Superior temporal gyrus (tissue), 1 donor: ENCODE measurements around the gene ATL1.
A peak's percentile ranks its signal among the peaks of the same experiment; 100 is the strongest.
"Not testable (repeated sequence)": the region's sequence is repeated elsewhere in the genome, so short reads cannot be mapped to it uniquely, and the experiment has no call there.

Experiments used
- DNase-seq: peaks from one replicate; pipeline ENCODE4 v3.0.0-alpha.2; 2016; ENCODE audit errors: extremely low spot score

The ATL1 gene

DNA sequence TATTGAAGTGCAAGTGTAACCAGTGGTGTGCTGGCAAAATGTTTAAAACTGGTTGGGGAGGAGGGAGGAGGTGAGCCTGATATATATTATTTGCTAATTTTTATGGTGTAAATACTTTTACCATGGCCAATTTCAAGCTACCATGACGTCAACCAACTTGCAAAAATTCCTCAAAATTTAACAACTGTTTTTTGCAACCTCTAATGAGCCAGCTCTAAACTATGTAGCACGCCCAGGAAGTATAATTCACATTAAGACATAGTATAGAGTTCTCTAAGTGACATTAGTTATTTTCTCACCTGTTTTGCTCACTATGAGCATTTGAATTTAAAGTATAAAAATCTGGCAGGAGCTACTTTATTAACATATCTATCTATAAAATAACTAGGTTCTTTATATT is 41.4 kb downstream of the ATL1 start:
- no peak for DNase-seq

DNA sequence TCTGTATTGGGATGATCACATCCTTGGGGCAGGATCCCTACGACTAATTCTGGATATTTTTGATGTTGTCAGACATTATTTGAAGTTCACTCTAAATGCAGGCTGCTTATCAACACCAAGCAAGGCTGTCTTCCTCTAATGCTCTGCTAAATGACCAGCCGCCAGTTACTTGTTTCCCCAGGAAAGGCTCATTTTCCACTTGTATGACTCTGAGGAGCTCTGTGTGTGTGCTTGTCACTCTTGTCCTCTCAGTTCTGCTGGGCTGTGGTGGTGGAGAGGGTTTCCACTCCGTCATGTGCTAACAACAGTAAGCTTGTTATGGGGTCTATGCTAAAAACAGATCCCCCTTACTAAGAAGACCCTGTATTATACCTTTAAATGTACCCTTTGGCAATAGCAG is 42.1 kb downstream of the ATL1 start:
- no peak for DNase-seq

DNA sequence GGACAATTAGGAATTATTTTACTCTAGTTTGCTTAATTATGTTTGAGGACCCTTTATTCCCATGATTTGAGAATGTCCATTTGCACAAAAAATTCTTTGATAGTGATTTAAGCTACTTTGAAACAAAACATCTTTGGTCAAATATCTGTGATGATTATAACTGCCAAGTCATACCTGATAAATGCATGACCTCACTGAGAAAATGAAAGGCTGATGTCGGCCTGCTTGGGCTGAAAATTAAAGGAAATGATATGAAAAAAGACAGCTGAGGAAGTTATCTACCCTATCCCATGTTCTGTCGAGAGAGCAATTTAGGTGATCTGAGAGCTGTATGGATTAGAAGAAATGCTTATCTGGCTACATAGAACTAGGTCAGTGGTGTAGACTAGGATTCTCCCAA is 43.6 kb downstream of the ATL1 start:
- DNase-seq, result no peak

DNA sequence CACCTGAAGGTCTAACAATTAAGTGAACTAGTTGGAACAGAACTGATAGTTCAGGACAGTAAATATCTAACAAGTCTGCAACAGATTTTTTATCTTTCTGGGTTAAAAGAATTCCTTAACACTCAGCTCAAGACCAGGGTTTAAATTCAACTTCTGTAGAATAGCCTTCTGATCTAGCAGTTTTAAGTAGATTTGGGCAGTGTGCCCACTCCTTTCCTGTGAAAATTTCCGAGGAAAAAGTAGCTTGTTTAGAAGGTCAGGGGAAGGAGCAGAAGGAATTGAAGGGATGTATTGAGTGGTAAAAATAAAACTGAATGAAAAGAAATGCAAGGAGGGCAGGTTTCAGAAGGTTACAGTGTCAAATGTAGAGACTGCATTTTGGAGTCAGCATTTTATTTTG is 45.8 kb downstream of the ATL1 start:
- no peak for DNase-seq

DNA sequence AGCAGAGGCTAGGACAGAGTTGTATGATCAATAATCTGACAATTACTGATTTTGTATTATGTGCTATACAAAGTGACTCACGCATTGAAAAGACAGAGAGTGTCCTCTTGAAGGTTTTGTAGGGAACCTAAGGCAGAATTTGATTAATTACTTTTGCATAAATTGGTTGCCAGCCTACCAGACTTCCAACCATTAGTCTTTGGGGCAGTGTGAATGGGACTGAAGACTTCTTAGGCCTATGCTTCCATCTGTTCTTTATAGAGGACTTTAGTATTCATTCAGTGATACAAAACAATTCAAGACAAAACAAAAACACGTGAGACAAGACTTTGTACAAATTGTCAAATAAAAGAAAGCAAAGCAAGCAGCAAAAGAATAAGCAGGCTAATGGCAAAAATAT is 46.5 kb downstream of the ATL1 start:
- no peak for DNase-seq

DNA sequence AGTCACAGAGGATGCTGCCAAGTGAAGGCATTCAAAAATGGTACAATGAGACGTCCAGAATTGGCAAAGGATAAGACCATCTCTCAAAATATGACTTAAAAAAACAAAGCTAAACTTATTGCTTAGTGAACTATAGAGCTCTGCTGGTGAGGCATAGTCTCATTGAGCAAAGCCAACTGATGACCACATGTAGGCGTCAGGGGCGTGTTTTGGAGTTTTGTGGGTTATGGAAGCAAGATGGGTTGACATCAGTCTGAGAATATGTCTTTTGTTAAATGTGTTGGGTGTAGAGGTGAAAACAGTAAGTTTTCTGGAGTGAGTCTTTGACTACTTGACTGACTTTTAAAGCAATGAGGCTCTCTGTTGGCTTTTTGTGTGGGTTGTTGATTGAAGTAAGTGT is 47.2 kb downstream of the ATL1 start:
- no peak for DNase-seq

DNA sequence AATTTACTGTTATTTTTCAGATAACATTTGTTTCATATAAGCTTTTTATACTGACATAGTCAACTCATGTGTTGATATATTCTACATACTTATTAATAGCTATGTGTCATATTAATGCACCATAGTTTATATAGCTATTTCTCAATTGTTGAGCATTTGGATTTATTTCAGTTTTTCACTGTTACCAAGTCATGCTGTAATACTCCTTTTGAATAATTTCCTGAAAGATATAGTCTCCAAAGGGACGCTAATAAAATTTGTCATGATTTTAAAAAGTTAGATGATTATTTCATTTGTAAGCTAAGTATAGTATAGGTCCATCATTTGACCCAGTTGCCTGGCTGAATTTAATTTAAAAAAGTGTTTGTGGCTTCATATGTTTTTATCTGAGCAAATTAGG is 47.8 kb downstream of the ATL1 start:
- no peak for DNase-seq

DNA sequence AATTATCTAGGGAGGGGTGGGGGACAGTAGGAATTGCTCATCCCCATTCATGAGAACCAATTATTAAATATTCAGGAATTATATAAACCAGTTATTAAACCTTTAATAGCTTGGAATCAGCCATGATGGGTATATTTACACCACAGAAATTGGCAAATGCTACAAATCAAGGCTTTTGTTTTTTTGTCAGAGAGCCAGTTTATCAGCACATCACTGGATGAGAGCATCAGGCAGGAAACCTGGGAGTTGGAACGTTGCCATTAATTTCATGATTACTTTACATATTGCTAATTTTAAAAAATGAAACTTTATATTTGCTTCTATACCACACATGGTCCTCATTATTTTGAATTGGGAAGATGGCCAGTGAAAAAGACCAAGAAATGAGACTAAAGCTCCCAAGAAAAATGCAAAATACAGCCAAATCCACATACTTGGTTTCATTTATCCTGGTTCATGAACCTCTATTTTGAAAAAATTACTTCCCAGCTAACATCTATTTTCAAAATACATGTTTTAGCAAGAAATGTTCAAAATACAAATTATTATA is 48.4 kb downstream of the ATL1 start:
- DNase-seq, result no peak

DNA sequence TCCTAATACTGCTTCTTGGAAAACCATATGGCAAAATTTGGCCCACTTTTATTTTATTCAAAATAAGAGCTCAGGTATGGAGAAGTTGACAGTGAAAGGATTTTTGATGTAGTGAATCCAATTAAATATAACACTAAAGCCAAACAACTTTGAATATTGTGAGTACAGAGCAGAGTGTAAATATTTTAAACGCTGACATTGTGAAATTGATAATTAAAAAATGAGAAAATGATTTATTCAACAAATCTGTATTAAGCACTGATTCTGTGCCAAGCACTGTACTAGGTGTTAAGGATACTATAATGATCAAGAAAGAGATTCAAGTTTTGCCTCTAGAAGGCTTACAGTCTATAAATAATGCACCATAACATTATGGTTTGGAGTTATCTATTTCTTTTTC is 50.5 kb downstream of the ATL1 start:
- DNase-seq, result no peak

DNA sequence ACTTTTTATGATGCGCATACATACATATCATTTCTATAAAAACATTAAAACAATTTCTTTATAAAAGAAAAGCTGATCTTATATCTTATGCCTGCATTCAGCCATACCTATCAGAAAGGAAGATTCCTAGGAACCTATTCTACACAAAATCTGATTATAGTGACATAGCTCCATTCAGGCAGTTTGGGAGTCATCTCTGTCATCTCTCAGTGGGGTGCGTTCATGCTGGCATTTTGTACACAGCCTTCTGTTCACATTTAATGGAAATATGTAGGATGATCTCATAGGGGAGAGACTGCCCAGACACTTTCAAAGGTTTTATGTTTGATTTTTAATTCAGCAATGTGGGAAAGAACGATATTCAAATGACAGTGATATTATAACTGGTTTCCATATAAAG is 52.9 kb downstream of the ATL1 start:
- no peak for DNase-seq

DNA sequence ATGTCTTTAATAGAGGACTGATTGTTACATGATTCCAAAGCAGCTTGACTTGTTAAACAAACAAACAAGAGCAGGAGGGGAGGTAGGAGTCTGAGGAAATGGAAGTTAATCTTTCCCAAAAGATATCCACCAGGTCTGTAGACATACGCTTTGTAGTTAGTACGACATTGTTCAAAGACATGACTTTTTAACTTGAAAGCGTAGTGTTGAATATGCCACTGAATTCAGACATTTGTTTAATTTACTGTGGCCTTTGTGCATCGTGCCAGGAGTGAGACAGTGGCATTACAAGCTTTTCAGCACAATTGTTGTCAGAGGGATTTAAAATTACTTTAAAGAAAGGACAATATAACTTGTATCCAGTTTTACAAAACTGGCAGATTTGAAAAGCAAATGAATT is 55.1 kb downstream of the ATL1 start:
- DNase-seq, result peak; percentile 83

DNA sequence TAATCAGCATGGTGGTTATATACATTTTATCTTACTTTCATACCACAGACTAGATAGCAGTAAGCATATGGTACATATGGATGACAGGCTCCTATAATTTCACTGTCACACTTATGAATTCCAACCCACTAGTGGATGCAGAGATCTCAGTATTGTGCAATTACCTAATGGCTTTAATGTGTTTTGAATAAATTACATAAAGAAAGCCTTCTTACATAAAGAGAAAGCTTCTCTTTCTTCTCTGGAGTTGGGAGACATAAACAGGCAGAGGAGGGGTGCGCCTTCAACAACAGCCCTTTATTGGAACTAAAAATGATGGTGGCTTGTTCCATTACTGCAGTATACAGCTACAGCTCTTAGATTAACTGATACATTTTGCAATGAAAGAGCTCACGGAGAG is 55.6 kb downstream of the ATL1 start:
- DNase-seq, result peak; percentile 91

DNA sequence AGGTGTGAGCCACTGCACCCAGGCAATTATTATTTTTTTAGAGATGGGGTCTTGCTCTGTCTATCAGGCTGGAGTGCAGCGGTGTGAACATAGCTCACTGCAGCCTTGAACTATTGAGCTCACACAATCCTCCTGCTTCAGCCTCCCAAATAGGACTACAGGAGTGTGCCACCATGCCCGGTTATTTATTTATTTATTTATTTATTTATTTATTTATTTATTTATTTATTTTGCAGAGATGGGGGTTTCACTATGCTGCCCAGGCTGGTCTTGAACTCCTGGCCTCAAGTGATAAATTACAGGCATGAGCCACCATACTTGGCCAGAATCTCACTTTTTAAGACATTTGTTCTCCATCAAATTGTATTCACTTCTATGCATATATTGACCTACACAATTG is 56.3 kb downstream of the ATL1 start:
- no peak for DNase-seq

DNA sequence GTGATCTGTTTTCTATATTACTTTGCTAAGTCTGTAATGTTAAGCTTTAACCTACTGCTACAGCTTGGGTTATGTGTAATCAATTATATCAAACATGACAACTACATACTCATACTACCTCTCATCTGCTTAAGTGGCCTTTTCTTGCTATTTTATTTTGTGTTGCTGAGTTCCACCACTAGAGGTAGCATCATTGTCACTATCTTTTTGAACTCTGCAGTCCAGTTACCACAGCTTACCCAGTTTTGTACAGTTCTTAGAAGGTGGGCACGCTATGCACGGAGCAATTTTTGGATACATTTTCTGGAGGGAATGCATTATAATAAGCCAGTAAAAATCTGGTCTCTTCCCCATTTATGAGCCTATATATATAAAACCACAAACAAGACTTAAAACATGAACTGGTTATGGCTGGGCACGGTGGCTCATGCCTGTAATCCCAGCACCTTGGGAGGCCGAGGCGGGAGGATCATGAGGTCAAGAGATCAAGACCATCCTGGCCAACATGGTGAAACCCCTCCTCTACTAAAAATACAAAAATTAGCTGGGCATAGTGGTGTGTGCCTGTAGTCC is 59.7 kb downstream of the ATL1 start:
- peak; percentile 83 for DNase-seq

DNA sequence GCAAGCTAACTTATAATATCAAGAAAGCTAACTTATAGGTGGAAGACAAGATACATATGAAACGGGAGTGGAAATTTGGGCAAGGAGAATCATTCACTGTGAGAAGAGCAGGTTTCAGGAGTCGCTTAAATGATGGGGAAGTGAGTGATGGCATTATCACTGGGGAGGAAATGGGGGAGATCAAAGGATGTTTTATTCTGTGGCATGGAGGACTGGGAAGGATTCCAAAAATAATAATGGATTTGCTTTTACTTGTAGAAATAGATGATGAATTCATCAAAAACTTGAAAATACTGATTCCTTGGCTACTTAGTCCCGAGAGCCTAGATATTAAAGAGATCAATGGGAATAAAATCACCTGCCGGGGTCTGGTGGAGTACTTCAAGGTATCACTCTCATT is 60.4 kb downstream of the ATL1 start:
- DNase-seq, result no peak

DNA sequence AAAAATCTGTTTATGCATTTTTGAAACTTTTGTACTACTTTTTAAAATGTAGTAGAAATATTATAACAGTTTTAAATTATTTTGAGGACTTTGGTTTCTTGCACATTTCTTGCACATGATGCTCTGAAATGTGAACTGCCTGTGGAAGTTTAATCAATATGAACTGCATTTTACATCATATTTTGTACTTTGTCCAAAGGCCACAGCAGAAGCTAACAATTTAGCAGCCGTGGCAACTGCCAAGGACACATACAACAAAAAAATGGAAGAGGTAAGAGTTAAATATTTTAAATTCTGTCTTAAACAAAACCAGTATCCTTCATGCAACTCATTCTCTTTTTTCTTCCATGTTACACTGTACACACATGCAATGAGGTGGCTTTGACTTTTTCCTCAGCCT is 63.0 kb downstream of the ATL1 start:
- no peak for DNase-seq

DNA sequence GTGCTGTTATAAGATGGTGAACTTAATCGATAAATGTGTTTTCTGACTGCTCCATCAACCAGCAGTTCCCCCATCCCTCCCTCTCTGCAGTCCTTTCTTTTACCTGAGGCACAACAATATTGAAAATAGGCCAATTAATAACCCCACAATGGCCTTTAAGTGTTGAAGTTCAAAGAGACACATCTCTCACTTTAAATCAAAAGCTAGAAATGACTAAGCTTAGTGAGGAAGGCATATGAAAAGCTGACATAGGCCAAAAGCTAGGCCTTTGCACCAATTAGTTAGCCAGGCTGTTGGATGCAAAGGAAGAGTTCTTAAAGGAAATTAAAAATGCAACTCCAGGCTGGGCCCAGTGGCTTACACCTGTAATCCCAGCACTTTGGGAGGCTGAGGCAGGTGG is 64.5 kb downstream of the ATL1 start:
- no peak for DNase-seq

DNA sequence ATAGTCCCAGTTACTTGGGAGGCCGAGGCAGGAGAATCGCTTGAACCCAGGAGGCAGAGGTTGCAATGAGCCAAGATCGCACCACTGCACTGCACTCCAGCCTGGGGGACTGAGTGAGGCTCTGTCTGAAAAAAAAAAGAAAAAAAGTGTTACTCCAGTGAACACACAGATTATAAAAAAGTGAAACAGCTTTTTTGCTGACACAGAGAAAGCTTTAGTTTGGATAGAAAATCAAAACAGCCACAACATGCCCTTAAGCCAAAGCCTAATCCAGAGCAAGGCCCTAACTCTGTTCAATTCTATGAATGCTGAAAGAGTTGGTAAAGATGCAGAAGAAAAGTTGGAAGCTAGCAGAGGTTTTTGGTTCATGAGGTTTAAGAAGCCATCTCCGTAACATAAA is 65.0 kb downstream of the ATL1 start:
- DNase-seq, result not testable (repeated sequence)

DNA sequence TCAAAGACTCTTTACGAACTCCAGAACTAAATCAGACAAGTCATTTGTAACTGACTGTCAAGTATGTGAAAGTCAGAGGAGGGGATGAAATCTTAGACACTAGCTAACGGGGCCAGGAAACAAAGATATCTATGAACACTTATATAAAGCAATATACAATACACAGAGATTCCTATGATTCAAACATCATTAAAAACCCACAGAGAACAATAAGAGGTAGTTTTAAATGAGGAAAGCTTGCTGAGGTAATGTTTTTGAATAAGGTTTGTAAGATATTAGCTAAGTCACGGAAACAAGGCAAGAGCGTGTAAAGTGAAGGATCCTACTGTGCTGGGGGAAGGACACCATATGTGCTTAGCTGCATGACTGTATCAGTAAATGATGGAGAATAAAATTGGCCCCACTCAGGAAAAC is 71.5 kb downstream of the ATL1 start:
- DNase-seq, result no peak

DNA sequence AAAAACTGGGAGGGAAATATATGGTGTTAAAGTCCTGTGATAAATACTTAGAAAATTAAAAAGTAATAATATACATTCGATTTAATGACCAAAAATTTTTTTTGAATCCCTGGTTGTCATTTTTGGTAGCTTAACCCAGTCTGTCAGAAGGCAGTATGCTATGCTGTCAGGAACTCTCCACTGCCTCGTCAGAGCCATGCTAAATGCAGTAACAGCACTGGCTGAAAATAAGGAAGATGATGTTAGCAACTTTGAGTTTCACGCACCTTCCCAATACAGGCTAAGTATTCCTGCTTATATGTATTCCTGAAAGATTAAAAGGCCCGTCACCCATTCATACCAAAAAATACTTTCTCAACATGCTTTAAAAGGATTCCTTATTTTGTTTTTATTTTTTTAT is 74.0 kb downstream of the ATL1 start:
- DNase-seq, result peak; percentile 32

DNA sequence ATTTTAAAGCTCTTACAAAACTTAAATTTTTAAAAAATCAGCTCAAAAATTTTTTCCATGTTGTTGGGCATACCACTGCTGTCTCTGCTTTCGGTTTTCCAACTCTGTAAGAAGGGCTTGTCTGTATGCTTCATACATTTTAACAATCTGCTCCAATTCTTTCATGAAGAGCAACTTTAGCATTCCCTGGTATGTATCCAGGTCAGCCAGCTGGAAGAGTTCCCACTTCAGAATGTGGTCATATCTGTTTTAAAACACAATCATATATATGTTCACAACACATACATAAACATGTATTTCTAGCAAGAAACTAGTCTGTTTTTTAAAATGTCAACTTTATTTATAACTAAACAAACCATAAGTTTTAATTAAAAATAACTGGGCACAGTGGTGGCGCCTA is 75.2 kb downstream of the ATL1 start:
- DNase-seq, result no peak

DNA sequence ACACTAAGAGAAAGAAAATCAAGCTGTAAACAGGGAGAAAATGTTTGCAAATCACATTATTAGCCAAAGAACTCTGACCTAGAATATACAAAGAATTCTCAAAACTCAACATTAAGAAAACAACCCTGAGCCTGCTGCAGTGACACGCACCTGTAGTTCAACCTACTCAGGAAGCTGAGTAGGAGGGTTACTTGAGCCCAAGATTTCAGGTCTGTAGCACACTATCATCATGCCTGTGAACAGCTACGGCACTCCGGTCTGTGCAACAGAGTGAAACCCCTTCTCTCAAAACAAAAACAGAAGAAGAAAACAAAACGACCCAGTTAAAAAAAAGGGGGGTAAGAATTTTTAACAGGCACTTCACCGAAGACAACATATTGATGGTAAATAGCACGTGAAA is 87.3 kb downstream of the ATL1 start:
- DNase-seq, result no peak

DNA sequence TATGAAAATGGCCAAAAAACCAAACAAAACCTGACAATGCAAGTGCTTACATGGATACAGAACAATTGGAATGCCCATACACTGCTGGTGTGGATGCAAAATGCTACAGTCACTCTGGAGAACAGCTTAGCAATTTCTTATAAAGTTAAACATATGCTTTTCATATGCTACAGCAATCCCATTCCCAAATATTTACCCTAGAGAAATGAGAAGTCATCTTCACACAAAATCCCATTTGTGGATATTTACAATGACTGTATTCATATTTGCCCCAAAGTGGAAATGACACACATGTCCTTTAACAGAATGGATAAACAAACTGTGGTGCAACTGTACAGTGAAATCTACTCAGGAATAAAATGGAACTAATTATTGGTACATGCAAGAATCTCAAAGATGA is 87.8 kb downstream of the ATL1 start:
- DNase-seq, result no peak

DNA sequence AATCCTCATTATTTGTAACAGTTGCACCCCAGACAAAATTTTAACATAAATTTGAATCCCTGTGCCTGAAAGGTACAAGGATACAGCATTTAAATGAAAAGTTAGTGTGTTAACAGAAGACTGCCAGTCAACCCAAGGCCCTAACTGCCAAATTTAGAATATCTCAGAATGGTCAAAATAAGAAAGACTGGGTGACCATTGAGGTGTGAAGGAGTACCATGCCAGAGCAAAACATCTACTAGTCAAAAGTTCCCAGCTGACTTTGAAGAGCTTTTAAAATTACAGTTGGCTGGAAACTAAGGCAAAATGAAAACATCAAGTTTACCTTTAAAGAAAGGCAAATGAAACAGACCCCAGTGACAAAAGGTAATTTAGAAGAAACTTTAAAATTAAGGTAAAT is 89.7 kb downstream of the ATL1 start:
- DNase-seq, result no peak
